ENCODE data around the gene PGAM1. TPM values are rescaled to one million over a fixed set of nuclear protein-coding genes. Genes with fewer than 3 reads are reported as not detected.

PGAM1 gene
- total and polyA plus RNA-seq, 9 of the 15 experiments (the other 6 are each of a cell fraction or from before 2014, with no cell fraction given) = 40.3 to 559 (median 269) TPM

DNA sequence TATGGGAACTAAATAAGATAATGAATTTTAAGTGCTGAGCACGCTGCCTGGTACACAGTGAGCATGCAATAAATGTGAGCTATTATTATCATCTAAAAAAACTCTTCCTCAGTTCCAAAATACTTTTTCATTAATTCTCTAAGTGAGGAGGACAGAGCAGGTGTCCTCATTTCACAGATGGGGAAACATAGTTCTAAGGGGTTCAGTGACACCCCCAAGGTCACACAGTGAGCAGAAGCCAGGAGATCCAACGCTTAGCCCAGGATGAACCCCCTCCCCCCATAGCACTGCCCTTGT lies 18.1 kb upstream of the PGAM1 start:
- intact Hi-C loops (cut with micrococcal nuclease) (loop anchor here (1.0 to 5.0 kb wide), 3 partner anchors 18 to 144 kb away; partner anchors contain the start of genes EXOSC1, PGAM1 and ZDHHC16), in situ Hi-C loops (cut with MboI) (no loop called here)
- Histone ChIP-seq H2AFZ (ENCODE audit: low read depth, low read length) (no peak overlapping the region), H3K4me3 (no peak overlapping the region), H3K4me1 (replicated peaks in 1 of 2; ENCODE audit: control insufficient read depth in 2 of 2, insufficient read depth in 2 of 2, low read length in 2 of 2) (peaks cover 18 to 20% of the 10 kb centered on the region in 2 experiments; a peak in 3 of 5 replicates), H3K9ac (ENCODE audit: insufficient read depth in 1 of 2, low read depth in 2 of 2, low read length in 2 of 2) (no peak overlapping the region; a peak in 1 of 4 replicates), H3K27ac (ENCODE audit: extremely low read depth, low read depth, low read length) (no peak overlapping the region), H4K20me1 (replicated peaks; ENCODE audit: control insufficient read depth, insufficient read depth, low read length) (no peaks in the 10 kb centered on the region), H3K79me2 (ENCODE audit: control insufficient read depth, insufficient read depth, low read length) (no peaks in the 10 kb centered on the region), H3K4me2 (ENCODE audit: insufficient read depth, low read length) (no peak overlapping the region), H3K27me3 (ENCODE audit: control insufficient read depth in 2 of 2, insufficient read depth in 2 of 2, low read length in 2 of 2) (no peaks in the 10 kb centered on the region), H3K9me3 (replicated peaks; ENCODE audit: control insufficient read depth, insufficient read depth, low read depth, low read length) (no peaks in the 10 kb centered on the region), H3K9me1 (ENCODE audit: control insufficient read depth, insufficient read depth, low read length) (no peaks in the 10 kb centered on the region), H3K36me3 (ENCODE audit: control insufficient read depth, insufficient read depth, low read length) (no peaks in the 10 kb centered on the region)
- no TSS peak for BruUV-seq (replicated peaks)
- ChIA-PET POLR2A (interaction anchor here (0.6 kb wide), 1 partner anchor 155 kb away, joined by 3 read pairs; no protein-coding TSS in a partner anchor), CTCF (ENCODE audit: low intra/inter-chr PET ratio) (interaction anchor here (1.1 to 1.5 kb wide), 2 partner anchors 146 to 205 kb away, joined by 7 to 10 read pairs; no protein-coding TSS in a partner anchor)
- 85% methylated on average over 2 of the region's 2 CpGs for WGBS (ENCODE audit: insufficient coverage, low coverage, missing lambda C conversion rate)
- DNase-seq (ENCODE audit: extremely low read depth in 1 of 4, low spot score in 3 of 4) = no peak
- ATAC-seq = no peak
- TF ChIP-seq PHF20 (IDR thresholded peaks at IDR 0.05; ENCODE audit: partially characterized antibody) (peak; percentile 9), ZNF778 (CRISPR knock-in tag; IDR thresholded peaks at IDR 0.05) (no peak)
- FAIRE-seq = no peak

DNA sequence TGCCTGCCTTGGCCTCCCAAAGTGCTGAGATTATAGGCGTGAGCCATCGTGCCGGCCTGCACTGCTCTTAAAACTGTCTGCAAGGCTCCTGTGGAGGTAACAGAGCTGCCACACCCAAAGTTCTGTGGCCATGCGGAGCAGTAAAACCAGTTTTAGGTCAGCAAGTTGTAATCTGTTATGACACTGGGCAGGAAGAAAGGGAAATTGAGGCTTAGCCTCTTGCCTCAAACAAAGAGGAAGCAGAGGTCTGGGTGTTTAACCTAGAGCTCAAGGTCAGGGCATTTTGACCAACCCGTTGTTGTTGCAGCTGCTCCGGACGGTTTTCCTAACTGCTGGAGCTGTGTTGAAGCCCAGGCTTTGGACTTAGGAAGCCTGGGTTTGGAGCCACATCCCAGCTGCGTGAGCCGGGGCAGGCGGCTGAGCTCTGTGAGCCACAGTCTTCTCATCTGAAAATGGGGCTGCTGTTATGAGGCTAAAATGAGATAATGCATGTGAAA lies 17.4 kb upstream of the PGAM1 start:
- H3K79me2 ChIP-seq (ENCODE audit: control insufficient read depth, insufficient read depth, low read length) = no peaks in the 10 kb centered on the region
- ChIA-PET CTCF (ENCODE audit: low intra/inter-chr PET ratio) (no interaction called here), POLR2A (interaction anchor here (0.7 kb wide), 1 partner anchor 23 kb away, joined by 3 read pairs; no protein-coding TSS in a partner anchor)
- ATAC-seq = no peak
- peak overlapping the region in 1 of 2 experiments; percentile 58; a peak in 1 of 4 replicates for H3K9ac ChIP-seq (ENCODE audit: insufficient read depth in 1 of 2, low read depth in 2 of 2, low read length in 2 of 2)
- no peak for FAIRE-seq
- in situ Hi-C loops (cut with MboI) = no loop called here
- no peaks in the 10 kb centered on the region for H3K9me1 ChIP-seq (ENCODE audit: control insufficient read depth, insufficient read depth, low read length)
- peaks cover 18 to 22% of the 10 kb centered on the region in 2 experiments; a peak in 3 of 5 replicates for H3K4me1 ChIP-seq (replicated peaks in 1 of 2; ENCODE audit: control insufficient read depth in 2 of 2, insufficient read depth in 2 of 2, low read length in 2 of 2)
- H3K27me3 ChIP-seq (ENCODE audit: control insufficient read depth in 2 of 2, insufficient read depth in 2 of 2, low read length in 2 of 2) = no peaks in the 10 kb centered on the region
- TF ChIP-seq ZBTB7A (IDR thresholded peaks at IDR 0.05; ENCODE audit: borderline replicate concordance, control insufficient read depth, low read depth, low read length) (no peak), ESRRA (IDR thresholded peaks at IDR 0.05; ENCODE audit: borderline replicate concordance, low read depth) (0 out of 2 replicates have a peak, but pooled peaks have one; percentile 18), LARP7 (IDR thresholded peaks at IDR 0.05) (no peak), BRD9 (IDR thresholded peaks at IDR 0.05; ENCODE audit: low read depth, partially characterized antibody) (no peak)
- peak overlapping the region; percentile 74 for H2AFZ ChIP-seq (ENCODE audit: low read depth, low read length)
- intact Hi-C loops (cut with micrococcal nuclease) = loop anchor here (5.0 kb wide), 1 partner anchor 144 kb away; no protein-coding TSS in a partner anchor
- WGBS (ENCODE audit: insufficient coverage, low coverage, missing lambda C conversion rate) = 58% methylated on average over 7 of the region's 10 CpGs
- no TSS peak for BruUV-seq (replicated peaks)
- no peaks in the 10 kb centered on the region for H4K20me1 ChIP-seq (replicated peaks; ENCODE audit: control insufficient read depth, insufficient read depth, low read length)
- DNase-seq (ENCODE audit: extremely low read depth in 1 of 4, low spot score in 3 of 4) = no peak
- no peak overlapping the region for H3K27ac ChIP-seq (ENCODE audit: extremely low read depth, low read depth, low read length)
- H3K9me3 ChIP-seq (replicated peaks; ENCODE audit: control insufficient read depth, insufficient read depth, low read depth, low read length) = no peaks in the 10 kb centered on the region
- H3K4me2 ChIP-seq (ENCODE audit: insufficient read depth, low read length) = no peak overlapping the region
- no peak overlapping the region for H3K4me3 ChIP-seq
- H3K36me3 ChIP-seq (ENCODE audit: control insufficient read depth, insufficient read depth, low read length) = no peaks in the 10 kb centered on the region

Measured in K562 (cell line).